COLO668 (cell line): ENCODE data around the gene LOC128125822.

ENCODE experiments used
- DNase-seq: peaks from one replicate; lab custom pipeline; 2025; ENCODE audit not compliant: unreplicated experiment; lab: John Stamatoyannopoulos, UW

The LOC128125822 gene

GRCh38 chr6:63554782-63555181 is 17.5 kb upstream of the LOC128125822 start:
- DNase-seq, result no peak

DNA sequence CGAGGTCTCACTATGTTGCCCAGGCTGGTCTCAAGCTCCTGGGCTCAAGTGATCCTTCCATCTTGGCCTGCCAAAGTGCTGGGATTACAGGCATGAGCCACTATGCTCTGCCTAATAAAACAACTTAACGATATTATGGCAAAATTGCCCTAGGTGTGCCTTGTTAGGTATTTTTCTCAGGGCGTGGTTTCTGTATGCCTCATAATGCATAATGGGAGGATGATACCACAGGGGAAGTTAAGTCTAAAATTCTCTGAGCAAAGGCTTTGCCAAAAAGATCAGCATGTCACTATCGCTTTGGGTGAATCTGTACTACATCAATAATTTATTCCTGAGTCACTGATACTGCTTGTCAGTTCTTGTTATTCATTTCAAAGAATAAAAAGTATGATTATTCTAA is 15.9 kb upstream of the LOC128125822 start:
- no peak for DNase-seq

GRCh38 chr6:63558278-63558677 is 14.0 kb upstream of the LOC128125822 start:
- no peak for DNase-seq

GRCh38 chr6:63560801-63561287 is 11.4 kb upstream of the LOC128125822 start:
- no peak for DNase-seq

DNA sequence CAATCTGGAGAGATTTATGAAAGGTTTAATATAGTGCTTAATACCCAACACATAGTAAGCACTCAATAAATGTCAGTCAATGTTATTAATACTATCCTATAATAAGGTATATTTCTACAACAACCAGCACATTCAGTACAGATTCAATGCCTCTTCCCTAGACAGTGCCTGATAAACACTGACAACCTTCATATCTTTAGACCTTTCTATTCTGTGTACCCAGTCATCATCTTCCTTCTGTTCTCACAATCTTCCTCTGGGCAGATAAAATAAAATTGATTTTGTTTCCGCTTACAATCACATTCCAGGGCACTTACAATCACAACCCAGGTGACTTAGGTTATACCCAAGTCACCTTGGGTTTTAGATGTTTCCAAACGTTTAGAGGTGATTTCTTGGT is 11.0 kb upstream of the LOC128125822 start:
- no peak for DNase-seq

DNA sequence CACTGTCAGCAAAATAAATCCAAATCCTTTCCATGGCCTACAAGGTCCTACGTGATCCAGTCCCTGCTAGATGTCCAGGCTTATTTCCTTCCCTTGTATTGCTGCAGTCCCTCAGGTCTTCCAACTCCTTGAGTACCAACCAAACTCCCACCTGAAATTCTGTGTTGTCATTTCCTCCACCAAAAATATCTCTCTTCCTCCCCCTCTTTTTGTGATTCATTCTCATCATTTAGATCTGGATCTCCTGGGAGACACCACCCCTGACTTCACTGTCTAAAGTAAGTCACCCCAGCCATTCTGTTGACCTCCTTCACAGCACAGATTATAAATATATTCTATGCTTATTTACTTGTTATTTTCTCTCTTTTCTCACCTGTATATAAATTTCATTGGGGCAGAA is 9.0 kb upstream of the LOC128125822 start:
- DNase-seq, result no peak

DNA sequence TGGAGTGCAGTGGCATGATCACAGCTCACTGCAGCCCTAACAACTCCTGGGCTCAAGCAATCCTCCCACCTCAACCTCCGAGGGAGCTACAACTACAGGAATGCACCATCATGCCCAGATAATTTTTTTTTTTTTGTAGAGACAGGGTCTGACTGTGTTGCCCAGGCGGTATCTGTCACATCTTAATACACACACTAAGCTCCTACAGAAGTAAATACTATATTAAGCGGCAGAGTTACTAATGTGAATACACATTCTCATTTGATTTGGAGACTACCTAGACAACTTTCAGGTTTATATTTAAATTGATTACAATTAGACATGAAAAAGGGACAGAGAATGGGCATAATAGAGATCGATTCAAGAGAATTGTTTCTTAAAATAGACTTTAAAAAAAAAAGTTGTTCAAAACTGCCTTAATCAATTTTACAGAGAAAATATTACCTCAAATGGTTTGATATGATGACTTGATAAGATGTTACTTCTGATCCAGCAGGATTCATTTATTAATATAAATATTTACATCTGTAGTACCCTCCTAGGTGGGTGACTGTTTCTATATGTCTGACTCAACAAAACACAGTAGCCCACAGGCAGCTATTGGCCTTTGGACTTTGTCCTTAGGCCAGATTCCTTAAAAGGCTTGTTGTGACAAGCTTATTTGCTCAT is 7.1 kb upstream of the LOC128125822 start:
- peak; percentile 1 for DNase-seq

DNA sequence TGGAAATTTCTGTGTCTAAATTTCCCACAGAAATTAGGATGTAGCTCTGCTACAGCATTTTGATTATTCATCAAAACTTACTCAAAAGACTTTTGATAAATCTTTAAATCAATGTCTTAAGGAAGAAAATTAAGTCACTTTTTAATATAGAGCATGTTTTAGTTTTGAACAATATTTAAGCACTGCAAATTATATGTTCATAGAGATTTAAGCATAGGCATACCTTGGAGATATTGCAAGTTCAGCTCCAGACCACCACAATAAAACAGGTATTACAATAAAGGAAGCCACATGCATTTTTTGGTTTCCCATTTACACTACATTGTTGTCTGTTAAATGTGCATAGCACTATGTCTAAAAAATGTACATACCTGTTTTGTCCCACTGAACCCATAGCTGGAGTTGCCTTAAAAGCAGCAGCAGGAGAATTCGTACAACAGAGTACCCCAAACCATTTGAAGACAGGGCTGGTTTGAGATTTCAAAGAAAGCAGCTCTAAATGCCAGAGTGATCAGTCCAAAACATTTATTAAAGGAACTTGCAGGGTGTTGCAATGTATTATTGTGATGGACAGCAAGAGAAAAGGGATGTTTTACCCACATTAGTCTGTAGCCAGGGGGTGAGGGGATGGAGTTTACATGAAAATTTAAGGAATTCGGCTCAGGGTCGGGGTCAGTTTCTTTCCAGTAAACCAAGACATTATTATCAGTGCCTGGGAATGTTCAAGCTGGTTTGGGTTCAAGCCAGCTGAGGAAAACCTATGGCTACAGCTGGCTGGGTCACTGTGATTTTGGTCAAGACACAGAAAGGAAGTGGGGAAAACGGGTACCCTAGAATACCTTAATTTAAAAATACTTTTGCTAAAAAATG is 6.3 kb upstream of the LOC128125822 start:
- DNase-seq, result no peak

DNA sequence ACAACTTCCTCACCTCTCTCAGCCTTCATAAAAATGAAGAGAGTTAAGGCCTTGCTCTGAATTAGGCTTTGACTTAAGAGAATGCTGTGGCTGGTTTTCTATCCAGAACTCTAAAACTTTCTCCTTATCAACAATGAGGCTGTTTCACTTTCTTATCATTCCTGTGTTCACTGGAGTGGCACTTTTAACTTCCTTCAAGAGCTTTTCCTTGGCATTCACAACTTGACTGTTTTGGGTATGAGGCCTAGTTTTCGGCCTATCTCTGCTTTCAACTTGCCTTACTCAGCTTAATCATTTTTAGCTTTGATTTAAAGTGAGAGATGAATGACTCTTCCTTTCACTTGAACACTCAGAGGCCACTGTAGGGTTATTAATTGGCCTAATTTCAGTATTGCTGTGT is 4.3 kb upstream of the LOC128125822 start:
- no peak for DNase-seq

DNA sequence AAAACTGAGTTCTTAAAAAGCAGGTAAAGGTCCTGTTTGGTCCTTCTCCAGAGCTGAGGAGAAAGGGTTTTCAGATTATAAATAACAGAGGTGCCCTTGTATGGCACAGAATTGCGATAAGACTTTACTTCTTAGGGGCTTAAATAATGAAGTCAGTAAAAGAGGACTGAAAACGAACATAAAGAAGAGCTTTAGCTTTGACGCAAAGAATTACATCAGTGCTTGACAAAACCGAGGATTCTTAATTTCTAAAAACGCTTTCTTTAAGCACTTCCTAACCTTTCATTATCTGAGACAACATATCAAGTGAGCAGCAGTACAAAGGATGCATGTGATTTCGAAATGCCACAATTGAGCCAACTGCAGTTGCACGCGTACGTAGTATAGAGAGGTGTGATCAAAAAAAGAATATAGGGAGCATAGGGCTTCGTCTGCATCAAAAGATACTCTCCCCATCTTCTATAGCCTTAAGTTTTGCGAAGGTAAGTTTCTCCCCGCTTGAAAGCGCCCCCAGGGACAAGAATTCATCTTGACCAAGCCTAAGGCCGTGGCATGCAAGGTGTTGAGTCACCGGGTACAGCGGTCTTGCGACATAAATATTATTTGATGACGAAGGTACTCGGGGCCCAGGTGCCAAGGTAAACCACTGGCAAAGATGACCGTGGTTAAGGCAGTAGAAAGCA is 778 bp upstream of the LOC128125822 start:
- peak; percentile 44 for DNase-seq

- DNase-seq, result no peak
These were observed 431 bp downstream of the LOC128125822 start for GRCh38 chr6:63572747-63573075.

DNA sequence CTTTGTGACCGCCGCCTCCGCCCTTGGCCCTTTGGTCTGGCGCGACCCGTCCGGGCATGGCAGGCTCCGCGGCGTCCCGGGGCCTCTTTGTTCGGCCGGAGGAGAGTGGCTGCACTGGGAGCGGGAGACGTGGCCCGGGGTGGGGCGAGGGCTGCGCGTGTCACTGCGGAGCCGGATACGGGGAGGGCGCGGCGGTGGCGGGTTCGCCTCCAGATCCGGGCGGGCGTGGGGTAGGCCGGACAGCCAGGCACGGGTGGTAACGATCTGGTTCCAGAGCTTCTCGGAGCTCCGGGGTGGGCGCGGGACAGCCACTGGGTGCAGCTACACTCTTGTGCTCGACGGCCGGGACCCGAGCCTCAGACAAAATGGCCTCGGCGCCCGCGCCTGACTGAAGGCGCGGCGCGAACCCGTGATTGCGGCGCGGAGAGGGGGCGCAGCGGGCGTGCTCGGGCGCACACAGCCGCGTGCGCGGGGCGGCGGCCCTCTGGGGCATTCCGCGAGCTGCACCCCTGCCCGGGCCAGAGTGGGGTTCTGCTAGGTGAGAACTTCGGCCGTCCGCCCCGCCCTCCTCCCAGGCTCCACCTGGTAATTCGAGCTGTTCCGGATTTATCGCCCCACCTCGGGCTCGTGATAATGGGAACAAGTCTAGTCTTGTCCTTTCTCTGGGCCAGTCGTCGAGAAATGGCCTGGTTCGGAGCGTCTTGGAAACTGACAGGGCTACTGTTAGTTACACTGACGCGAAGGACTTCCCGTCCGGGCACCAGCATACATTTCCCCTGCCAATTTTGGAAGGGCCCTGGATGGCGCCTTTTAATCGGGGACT is 1.0 kb downstream of the LOC128125822 start:
- DNase-seq, result peak; percentile 79

DNA sequence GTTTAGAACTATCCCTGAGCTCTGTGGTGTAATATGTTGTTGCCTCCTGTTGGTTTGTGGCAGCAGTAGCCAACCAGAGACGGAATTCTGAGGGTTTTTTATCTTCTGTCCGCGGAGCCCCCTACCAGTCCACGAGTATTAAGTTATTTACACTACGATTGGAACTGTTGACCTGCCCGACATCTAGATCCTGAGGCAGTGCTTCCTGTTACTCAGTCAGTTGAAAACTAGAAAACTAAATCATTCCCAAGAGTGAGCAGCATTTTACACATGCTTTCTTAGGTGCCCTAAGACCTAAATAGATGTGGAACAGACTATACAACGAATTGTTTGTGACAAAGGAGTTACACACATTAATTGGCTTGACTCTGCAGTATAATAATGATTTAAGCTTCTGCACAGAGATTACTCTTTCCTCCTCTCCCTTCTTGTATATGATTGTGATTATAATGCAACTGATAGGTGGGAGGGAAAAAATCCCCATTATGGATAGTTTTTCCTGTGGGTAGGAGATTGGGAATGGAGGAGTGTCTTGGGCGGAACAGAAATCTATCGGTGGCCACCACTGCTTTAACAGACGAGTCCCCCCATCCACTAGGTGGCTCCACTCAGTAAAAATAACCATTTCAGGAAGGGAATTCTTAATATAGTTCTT is 1.7 kb downstream of the LOC128125822 start:
- DNase-seq, result peak; percentile 47

GRCh38 chr6:63574554-63574900 is 2.2 kb downstream of the LOC128125822 start:
- no peak for DNase-seq

DNA sequence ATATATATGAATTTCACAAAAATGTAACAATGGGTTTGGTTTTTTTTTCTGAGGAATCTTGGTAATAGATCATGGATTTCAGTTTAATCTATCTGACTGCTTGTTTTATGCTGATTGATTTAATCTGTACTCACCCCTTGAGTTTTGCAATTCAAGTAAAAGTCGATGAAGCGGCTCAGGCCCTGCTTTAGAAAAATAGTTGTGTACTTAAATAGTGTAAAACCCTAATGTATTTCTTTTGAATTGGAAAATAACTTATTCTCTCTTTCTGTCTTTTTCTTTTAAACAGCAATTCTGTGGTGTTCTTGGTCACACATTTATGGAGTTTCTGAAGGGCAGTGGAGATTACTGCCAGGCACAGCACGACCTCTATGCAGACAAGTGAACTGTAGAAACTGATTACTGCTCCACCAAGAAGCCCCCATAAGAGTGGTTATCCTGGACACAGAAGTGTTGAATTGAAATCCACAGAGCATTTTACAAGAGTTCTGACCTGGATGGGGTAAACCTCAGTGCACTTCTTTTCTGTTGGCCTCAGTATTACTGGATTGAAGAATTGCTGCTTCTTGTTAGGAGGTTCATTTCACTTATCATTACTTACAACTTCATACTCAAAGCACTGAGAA is 4.0 kb downstream of the LOC128125822 start:
- DNase-seq, result no peak

DNA sequence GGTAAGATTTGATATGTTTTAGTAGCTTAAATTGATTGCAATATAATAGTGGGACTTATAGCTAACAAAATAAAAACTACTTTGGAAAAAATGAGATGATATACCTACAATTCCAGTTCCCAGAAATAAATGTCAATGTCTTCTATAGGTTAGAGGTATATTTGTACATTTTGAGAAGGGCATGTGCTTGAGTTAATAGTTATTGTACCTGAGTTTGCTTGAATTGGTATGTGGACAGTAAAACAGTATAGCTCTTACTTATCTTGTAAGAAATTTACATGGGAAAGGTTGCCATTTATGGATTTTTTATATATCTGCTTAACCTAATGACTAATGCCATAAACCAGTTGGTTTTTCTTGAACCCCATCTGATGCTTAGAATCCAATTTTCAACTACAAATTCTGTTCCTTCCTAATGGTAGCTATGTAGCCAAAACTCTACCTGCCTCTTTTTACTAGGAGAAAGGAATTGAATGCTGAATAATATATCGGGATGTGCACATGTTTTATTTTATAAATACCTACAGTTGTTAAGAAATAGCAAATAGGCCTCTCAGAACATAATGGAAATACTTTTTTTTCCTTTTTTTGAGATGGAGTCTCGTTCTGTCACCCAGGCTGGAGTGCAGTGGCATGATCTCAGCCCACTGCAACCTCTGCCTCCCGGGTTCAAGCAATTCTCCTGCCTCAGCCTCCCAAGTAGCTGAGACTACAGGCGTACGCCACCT is 4.9 kb downstream of the LOC128125822 start:
- no peak for DNase-seq

- DNase-seq, result no peak
These were observed 6.5 kb downstream of the LOC128125822 start for GRCh38 chr6:63578757-63579156.

DNA sequence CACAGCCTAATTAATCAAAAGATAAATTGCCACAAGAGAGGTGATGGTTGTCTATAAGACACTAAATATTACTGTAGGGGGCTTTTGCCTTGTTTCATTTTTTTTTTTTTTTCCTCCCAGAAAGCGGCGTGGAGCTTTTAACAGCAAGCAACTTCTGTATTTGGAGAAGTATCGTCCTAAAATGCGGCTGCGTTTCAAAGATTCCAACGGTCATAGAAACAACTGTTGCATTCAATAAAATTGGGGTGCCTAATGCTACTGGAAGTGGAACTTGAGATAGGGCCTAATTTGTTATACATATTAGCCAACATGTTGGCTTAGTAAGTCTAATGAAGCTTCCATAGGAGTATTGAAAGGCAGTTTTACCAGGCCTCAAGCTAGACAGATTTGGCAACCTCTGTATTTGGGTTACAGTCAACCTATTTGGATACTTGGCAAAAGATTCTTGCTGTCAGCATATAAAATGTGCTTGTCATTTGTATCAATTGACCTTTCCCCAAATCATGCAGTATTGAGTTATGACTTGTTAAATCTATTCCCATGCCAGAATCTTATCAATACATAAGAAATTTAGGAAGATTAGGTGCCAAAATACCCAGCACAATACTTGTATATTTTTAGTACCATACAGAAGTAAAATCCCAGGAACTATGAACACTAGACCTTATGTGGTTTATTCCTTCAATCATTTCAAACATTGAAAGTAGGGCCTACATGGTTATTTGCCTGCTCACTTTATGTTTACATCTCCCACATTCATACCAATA is 7.8 kb downstream of the LOC128125822 start:
- DNase-seq, result no peak

GRCh38 chr6:63580704-63580961 is 8.4 kb downstream of the LOC128125822 start:
- DNase-seq, result no peak
